GM21737 (cell line): ENCODE results near the gene CHD9NB.

Source experiments
- ATAC-seq: cut with Tn5 transposase; IDR thresholded peaks from one replicate; pipeline ENCODE4 v1.9.1; 2021; ENCODE audit warnings: mild to moderate bottlenecking, moderate library complexity; ENCODE audit not compliant: unreplicated experiment

CHD9NB gene

DNA sequence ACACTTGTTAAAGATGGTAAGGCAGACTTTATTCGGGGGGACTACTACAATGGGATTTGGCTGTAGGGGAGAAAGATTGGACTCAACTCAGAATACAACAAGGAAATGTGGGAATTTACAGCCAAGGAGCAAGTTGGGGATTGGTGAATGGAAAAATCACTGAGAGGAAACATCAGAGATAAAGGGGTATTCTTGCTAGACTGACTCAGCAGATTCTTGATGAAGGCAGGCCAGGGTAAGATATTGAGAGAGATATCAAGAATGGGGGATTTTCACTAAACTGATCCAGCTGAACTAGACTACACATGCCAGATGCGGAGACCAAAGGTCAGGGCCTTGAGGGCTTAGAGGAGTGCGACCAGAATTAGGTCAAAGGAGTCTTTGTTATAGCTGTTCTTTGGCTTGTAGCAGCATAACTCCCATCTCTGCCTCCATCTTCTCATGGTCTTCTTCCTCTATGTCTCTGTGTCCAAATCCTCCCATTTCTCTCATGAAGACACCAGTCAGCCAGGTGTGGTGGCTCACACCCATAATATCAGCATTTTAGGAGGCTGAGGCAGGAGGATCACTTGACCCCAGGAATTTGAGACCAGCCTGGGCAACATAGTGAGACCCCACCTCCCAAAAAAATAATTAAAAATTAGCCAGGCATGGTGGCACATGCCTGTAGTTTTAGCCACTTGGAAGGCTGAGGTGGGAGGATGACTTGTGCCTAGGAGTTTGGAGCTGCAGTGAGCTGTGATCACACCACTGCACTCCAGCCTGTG, 17.3 kb downstream of the CHD9NB start:
- ATAC-seq: no peak

DNA sequence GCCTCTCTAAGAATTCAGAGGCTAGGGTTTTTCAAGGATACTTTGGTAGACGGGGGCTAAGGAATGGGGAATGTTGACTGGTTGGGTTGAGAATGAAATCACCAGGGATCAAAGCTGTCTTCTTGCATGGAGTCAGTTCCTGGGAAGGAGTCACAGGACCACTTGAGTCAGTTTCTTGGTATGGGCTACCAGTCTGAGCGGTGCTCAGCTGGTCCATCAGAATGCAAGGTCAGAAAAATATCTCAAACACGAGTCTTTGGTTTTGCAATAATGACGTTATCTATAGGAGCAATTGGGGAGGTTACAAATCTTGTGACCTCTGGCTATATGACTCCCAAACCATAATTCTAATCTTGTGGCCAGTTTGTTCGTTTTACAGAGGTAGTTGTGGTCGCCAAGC, 18.4 kb downstream of the CHD9NB start:
- no peak for ATAC-seq

DNA sequence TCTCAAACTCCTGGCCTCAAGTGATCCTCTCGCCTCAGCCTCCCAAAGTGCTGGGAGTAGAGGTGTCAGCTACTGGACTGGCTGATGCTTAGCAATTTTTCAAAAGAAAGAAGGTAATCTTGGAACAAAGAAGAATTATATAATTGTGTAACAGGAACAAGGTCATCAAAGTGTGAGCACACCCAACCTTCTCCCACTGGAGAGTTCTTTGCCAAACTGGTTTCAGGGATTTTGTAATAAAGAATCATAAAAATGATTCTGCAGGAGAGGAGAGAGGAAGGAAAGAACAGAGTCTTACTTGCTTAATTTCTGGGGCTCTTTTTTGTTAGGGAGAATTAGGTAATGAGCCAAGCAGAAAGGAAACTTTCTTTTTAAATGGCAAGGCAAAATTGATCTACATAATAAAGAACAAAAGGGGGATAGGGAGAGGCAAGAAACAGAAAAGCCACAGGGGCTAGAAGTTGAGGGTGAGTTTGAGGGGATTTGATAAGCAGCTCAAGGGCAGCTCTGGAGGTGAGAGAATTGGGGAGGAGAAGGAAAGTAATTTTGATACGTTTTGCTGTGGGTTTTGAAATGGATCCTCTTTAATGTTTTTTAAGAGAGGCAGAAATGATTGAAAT, 21.3 kb downstream of the CHD9NB start:
- no peak for ATAC-seq

DNA sequence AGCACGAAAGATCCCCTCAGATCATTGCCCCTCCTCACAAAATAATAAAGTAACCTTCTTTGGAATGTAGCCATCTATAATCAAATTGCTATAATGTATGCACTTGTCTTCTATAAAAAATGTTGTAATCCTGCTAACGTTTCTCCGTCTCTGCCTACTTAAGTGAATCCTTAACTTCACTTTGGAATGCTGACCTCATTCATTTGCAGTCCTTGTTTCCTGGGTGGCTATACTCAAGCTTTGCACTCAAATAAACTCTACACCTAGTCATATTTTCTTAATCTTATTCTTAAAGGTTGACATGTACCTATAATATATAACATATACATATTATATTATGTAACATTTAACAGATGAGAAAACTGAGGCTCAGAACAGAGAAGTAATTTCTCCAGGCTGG, 22.7 kb downstream of the CHD9NB start:
- no peak for ATAC-seq

DNA sequence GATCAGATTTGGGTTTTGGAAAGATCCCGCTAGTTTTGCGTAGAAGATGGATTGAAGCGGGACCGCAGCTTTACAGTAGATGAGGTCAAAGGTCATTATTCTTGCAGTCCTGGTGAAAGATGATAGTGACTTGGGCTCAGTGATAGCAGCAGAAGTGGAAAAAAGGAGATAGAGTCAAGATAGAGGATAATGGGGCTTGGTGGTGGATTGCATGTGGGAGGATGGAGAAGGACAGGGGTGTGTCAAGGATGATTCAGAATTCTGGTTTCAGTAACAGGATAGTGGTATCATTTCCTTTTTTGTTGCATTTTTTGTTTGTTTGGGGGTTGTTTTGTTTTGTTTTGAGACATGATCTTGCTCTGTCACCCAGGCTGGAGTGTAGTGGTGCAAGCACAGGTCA, 28.7 kb downstream of the CHD9NB start:
- no peak for ATAC-seq

DNA sequence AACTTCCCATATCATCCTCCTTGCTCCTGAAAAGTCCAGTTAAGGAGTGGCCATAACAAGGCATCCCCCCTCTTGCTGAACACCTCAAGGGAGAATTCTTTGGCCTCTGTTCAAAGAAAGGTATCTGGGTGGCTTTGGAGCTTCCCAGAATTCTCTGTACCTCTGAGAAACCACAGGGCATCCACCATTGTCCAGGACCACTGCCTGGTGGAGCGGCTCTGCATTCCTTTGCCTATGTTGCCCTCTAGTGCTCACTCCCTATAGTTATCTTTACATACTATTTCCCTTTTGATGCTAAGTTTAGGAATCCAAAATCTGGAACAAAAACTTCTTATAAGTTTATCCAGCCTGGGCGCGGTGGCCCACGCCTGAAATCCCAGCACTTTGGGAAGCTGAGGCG, 30.3 kb downstream of the CHD9NB start:
- no peak for ATAC-seq

DNA sequence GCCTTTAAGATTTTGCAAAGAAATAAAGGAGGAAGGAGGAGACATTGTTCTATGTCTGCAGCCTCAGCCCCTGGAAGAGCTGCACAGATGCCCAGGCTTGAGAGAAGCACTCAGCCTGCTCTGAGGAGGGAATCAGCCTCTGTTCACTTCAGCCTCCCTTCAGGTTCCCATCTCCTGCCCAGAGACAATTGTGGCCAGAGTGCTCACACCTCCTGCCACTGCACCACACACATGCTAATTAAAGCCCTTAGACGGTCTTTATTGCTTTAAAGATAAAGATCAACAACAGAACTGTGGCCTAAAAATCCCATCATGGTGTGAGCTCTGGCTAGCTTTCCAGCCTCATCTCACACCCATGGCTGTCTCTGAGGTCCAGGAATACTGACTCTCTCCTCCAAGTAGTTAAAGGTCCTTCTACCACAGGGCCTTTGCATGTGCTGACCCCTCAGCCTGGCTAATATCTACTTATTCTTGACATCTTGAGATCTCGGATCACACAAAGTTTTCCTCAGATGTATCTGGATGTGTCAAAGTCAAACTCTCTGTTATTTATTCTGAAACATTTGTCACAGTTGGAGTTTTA, 33.8 kb downstream of the CHD9NB start:
- no peak for ATAC-seq

DNA sequence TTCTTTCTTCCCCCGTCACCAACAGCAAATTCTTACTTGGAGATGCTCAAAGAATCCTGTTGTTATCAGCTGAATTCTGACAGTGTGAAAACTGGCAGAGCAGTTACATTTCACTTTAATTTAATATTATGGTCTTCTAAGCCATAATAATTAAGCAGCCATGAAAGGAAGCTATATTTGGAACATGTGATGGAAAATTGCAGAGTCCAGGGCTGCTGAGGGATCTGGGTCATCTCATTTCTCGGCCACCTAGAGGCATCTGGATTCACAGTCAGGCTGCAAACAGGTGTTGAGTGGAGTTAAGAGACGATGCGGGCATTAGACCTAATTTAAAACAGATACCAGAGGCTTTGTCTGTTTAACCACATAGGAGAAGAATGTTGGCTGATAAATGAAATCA, 38.4 kb downstream of the CHD9NB start:
- ATAC-seq: no peak

DNA sequence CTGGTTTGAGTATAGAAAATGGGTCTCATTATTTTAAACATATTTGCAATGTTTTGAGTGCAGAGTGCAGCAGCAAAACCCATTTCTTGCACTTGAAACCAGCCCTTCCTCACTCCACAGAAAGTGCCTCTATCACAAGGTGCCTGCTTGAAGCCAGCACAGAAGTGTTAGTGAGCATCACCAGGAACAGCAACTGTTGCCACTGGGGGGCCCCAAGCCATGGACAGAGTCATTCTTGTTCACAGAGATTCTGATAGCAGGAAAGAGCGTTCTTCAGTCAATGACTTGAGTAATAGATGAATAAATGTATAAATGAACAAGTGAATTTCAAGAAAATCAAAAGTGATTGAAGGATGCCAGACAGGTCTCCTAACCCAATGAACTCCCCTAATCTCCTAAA, 45.6 kb downstream of the CHD9NB start:
- no peak for ATAC-seq

DNA sequence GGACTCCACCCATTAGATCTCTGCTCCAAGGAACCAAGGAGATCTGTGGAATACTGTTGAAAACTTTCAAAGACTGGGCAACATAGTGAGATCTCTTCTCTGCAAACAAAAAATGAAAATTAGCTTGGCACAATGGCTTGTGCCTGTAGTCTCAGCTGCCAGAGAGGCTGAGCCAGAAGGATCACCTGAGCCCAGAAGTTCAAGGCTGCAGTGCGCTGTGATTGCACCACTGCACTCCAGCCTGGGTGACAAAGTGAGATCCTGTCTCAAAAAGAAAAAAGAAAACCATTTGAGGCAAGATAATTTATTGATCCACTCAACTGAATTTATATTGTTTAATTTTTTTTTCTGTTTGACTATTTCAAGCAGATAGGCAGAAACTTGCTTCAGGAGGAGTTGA, 54.8 kb downstream of the CHD9NB start:
- no peak for ATAC-seq

DNA sequence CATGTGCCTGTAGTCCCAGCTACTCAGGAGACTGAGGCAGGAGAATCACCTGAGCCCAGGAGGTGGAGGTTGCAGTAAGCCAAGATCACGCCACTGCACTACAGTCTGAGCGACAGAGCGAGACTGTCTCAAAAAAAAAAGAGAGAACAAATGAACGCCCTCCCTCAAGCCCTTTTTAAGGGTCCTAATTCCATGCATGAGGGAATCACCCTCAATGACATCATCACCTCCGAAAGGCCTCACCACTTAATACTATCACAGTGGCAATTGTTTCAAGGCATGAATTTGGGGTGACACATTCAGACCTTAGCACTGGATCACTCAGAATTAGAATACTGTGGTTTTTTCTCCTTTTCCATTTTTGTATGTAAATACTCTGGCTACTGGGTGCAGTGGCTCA, 57.8 kb downstream of the CHD9NB start:
- ATAC-seq: no peak

DNA sequence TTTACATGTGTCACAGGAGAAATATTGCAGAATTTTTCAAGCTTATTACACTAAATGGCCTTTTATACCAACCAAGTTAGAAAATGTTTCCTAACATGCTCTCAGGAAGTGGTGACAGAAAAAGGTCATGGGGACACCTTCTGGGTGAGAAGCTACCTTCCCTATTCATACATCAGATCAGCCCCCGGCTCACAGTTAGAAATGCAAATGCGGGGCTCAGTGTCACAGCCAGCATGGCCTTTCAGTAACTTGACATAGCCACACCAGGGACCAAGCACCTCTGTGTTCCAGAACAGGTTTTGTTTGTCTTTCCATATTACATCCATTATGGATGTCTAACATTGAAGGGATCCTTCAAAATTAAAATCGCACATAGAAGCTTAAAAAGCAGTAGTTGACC, 59.5 kb downstream of the CHD9NB start:
- ATAC-seq: no peak

DNA sequence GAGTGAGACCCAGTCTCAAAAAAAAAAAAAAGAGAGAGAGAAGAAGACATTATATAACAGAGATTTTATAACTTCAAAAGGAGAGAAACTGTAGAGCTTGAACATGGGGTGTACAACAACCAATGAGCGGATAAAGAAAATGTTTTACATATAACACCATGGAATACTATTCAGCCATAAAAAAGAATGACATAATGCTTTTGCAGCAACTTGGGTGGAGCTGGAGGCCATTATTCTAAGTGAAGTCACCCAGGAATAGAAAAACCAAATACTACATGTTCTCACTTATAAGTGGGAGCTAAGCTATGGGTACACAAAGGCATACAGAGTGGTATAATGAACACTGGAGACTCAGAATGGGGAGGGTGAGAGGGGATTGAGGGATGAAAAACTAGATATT, 61.1 kb downstream of the CHD9NB start:
- ATAC-seq: no peak
